ENCODE results near the gene KCNJ14.
A peak's percentile ranks its signal among the peaks of the same experiment; 100 is the strongest.

KCNJ14 gene

DNA sequence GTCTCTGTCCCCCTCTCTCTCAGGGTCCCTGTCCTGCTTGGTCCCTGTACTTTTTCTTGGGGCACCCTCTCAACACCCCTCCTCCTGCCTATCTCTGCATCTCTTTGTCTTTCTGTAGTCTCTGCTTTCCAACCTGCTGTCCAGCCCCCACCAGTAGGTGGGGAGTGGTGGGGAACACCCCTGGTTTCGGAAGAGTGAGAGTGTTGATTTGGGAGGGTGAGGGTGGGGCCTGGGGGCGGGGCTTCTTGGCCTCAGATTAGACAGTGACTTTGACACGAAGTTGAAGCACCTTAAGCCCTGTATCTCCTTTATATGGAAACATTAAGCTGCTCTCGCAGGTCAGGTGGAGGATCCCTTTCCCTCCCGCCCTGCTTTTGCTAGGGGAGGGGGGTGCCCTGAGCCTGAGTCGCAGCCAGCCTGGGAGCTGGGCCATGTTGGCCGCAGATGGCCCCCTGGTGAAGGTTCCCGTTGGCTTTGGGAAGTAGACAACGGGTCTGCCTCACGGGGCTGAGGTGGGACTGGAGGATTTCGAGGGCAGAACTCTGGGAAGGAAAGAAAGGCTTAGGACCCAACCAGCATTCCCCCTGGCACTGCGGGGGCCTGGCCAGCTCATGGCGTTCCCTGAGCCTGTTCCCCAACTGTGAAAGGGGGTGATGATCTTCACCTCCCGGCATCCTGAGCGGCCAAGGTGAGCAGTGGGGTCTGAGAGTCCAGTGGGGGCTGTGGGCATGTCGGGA lies at the start of gene KCNJ14:
TSS of gene KCNJ14 (plus strand) at position 404 of the 737 bp plus-strand sequence. CDS start 6,151 bp downstream, outside the sequence.
- Mint-ChIP-seq H3K4me3 (no peak within 1 kb of the TSS), H3K27ac (peak within 1 kb of the TSS in 1 of 2 donors; percentile 2), H3K27me3 (no peaks in the 10 kb centered on the region), H3K4me1 (peaks cover 28% of the 10 kb centered on the region), H3K9me3 (no peaks in the 10 kb centered on the region)
- no peak for DNase-seq
- no peak for ATAC-seq

- DNase-seq (no peak), ATAC-seq (no peak)
- Mint-ChIP-seq H3K9me3 (no peaks in the 10 kb centered on the region), H3K27ac (no peak overlapping the region), H3K27me3 (peaks cover 18% of the 10 kb centered on the region), H3K4me3 (no peak overlapping the region), H3K4me1 (peaks cover 11% of the 10 kb centered on the region)
Observed at GRCh38 chr19:48405850-48406249, 49.5 kb upstream of the KCNJ14 start.

DNA sequence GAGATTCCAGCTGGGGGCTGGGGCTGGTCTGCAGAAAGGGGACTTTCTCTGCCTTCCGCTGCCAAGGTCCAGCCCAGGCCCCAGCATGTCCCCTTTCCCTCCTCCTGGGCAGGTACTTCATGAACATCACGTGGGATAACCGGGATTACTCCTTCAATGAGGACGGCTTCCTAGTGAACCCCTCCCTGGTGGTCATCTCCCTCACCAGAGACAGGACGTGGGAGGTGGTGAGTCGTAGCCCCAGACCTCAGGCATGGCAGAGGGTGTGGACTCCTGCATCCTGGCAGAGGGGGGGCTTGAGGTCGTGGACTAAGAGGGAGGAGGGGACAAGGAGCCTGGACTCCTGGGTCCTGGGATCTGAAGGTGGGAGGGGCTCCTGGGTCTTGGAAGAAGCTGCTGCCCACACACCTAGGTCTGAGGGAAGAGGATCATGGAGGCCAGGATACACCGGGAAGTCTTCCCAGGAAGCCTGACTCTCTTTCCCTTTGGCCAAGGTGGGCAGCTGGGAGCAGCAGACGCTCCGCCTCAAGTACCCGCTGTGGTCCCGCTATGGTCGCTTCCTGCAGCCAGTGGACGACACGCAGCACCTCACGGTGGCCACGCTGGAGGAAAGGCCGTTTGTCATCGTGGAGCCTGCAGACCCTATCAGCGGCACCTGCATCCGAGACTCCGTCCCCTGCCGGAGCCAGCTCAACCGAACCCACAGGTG lies 41.3 kb upstream of the KCNJ14 start:
- ATAC-seq (no peak), DNase-seq (no peak)
- H3K4me1 Mint-ChIP-seq, result peaks cover 41% of the 10 kb centered on the region
- no peak overlapping the region for H3K27ac Mint-ChIP-seq
- H3K4me3 Mint-ChIP-seq, result peak overlapping the region in 1 of 2 donors; percentile 83
- no peaks in the 10 kb centered on the region for H3K9me3 Mint-ChIP-seq
- peaks cover 53% of the 10 kb centered on the region for H3K27me3 Mint-ChIP-seq

- H3K27ac Mint-ChIP-seq, result no peak overlapping the region
- ATAC-seq, result peak; percentile 46
- peaks cover 47% of the 10 kb centered on the region for H3K4me1 Mint-ChIP-seq
- H3K27me3 Mint-ChIP-seq, result peaks cover 53% of the 10 kb centered on the region
- H3K4me3 Mint-ChIP-seq, result peak overlapping the region; percentile 77 to 83
- no peaks in the 10 kb centered on the region for H3K9me3 Mint-ChIP-seq
- peak; percentile 62 to 67 for DNase-seq
Observed at GRCh38 chr19:48415395-48415794, 40.0 kb upstream of the KCNJ14 start.

- no peaks in the 10 kb centered on the region for H3K9me3 Mint-ChIP-seq
- no peak for ATAC-seq
- no peak for DNase-seq
- H3K27ac Mint-ChIP-seq, result no peak overlapping the region
- H3K4me3 Mint-ChIP-seq, result peak overlapping the region; percentile 77 to 83
- H3K27me3 Mint-ChIP-seq, result peaks cover 53% of the 10 kb centered on the region
- peaks cover 47% of the 10 kb centered on the region for H3K4me1 Mint-ChIP-seq
Observed at GRCh38 chr19:48415806-48416221, 39.6 kb upstream of the KCNJ14 start.

DNA sequence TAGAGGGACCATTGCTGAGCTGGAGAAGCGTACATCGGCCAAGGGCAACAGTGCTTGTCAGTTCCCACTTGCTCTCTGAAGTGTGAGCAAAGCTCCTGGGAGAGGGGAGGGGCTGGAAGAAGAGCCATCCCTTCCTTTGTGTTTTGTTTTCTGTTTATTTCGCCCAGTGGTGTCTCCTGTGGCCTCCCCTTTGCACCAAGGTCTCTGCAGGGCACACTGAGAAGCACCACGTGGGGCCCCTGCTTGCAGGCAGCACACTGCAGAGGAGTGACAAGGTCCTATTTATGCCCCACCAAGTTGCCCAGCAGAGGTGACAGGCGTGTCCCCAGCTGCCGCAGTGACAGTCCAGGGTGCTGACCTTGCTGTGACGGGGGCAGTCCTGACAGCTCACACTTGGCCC lies 38.0 kb upstream of the KCNJ14 start:
- no peak for ATAC-seq
- no peak for DNase-seq
- Mint-ChIP-seq H3K9me3 (no peaks in the 10 kb centered on the region), H3K27ac (no peak overlapping the region), H3K4me3 (no peak overlapping the region), H3K27me3 (peaks cover 53% of the 10 kb centered on the region), H3K4me1 (peaks cover 47% of the 10 kb centered on the region)

DNA sequence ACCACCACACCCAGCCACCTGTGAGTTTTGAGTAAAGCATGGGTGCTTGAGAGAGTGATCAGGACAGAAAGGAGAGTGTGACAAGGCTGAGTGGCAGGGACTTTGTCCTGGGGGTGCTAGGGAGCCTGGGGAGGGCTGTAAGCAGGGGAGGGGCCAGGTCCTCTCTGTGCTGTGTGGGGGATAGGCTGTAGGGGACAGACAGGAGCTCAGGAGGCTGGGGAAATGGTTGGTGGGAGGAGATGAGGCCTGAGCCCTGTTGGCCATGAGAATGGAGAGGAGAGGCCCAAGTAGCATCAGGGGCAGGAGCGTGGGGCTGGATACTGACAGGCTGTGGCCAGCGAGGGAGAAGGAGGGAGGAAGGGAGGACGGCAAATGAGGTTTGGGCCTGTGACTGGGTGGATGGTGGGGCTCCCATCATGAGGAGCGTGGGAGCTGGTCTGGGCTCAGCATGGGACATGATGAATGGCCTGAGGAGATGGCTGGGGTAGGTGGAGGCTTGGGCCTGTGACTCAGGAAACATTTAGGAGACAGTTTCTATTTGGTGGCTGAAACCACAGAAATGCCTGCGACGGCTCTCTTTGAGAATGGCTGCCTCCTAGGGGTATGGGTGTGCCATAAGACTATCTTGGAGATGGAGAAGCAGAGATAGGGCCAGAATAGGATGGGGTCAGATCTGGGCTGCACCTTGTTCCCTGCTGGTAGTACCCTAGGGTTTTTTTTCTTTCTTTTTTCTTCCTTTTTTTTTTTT lies 36.9 kb upstream of the KCNJ14 start:
- H3K4me3 Mint-ChIP-seq, result peak overlapping the region; percentile 75 to 86
- DNase-seq (peak in 1 of 2 donors; percentile 43), ATAC-seq (peak; percentile 58)
- no peaks in the 10 kb centered on the region for H3K9me3 Mint-ChIP-seq
- H3K27ac Mint-ChIP-seq, result peak overlapping the region; percentile 90 to 93
- peaks cover 50% of the 10 kb centered on the region for H3K27me3 Mint-ChIP-seq
- peaks cover 45% of the 10 kb centered on the region for H3K4me1 Mint-ChIP-seq

DNA sequence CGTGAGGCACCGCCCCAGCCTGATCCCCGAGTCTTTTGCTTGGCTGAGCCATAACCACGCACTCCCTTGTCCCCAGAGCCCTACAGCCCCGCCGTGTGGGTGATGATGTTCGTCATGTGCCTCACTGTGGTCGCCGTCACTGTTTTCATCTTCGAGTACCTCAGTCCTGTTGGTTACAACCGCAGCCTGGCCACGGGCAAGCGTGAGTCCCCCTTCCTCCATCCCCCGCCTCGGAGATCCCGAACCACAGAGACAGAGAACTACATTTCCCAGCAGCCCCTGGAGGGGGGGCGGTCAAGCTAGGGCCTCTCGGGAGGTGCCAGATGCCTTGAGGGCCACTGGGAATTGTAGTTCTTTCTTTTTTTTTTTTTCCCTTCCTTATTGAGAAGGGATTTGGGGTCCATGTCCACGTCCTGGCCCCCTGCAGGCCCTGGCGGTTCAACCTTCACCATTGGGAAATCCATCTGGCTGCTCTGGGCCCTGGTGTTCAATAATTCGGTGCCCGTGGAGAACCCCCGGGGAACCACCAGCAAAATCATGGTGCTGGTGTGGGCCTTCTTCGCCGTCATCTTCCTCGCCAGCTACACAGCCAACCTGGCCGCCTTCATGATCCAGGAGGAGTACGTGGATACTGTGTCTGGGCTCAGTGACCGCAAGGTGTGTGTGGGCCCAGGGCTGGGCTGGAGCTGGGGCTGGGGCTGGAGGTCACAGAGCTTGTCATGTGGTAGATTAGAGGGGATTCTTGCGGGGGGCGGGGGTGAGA lies 36.0 kb upstream of the KCNJ14 start:
- H3K27me3 Mint-ChIP-seq, result peaks cover 42% of the 10 kb centered on the region
- H3K4me3 Mint-ChIP-seq, result peak overlapping the region; percentile 75 to 86
- H3K9me3 Mint-ChIP-seq, result no peaks in the 10 kb centered on the region
- ATAC-seq (peak; percentile 92), DNase-seq (peak; percentile 78 to 89)
- H3K27ac Mint-ChIP-seq, result peak overlapping the region; percentile 90 to 93
- peaks cover 37% of the 10 kb centered on the region for H3K4me1 Mint-ChIP-seq

GRCh38 chr19:48421548-48421947 lies 33.8 kb upstream of the KCNJ14 start:
- Mint-ChIP-seq H3K27me3 (peaks cover 24% of the 10 kb centered on the region), H3K27ac (no peak overlapping the region), H3K4me3 (no peak overlapping the region), H3K9me3 (no peaks in the 10 kb centered on the region), H3K4me1 (peaks cover 27% of the 10 kb centered on the region)
- DNase-seq (no peak), ATAC-seq (no peak)

- DNase-seq, result no peak
- H3K27ac Mint-ChIP-seq, result peak overlapping the region in 1 of 2 donors; percentile 80
- no peaks in the 10 kb centered on the region for H3K9me3 Mint-ChIP-seq
- peak overlapping the region; percentile 17 to 60 for H3K4me3 Mint-ChIP-seq
- ATAC-seq, result no peak
- H3K27me3 Mint-ChIP-seq, result no peaks in the 10 kb centered on the region
- H3K4me1 Mint-ChIP-seq, result peaks cover 9% of the 10 kb centered on the region
Observed at GRCh38 chr19:48424694-48425219, 30.6 kb upstream of the KCNJ14 start.

DNA sequence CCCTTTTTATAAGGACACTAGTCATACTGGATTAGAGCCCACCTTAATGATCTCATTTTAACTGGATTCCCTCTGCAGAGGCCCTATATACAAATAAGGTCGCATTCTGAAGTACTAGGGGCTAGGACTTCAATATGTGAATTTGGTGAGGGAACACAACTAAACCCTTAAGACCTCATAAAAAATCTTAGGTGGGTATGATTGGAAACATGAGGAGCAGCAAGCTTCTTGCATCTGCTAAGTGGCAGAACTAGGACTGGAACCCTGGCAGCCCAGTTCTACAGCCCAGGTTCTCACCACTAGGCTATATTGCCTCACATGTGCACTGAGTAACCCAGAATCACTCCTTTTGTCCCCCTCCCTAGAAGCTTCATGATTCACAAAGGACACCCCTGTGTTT lies 26.7 kb upstream of the KCNJ14 start:
- peaks cover 9% of the 10 kb centered on the region for H3K4me1 Mint-ChIP-seq
- no peak for ATAC-seq
- no peak overlapping the region for H3K4me3 Mint-ChIP-seq
- H3K27ac Mint-ChIP-seq, result peak overlapping the region in 1 of 2 donors; percentile 33
- no peaks in the 10 kb centered on the region for H3K27me3 Mint-ChIP-seq
- H3K9me3 Mint-ChIP-seq, result no peaks in the 10 kb centered on the region
- DNase-seq, result no peak

DNA sequence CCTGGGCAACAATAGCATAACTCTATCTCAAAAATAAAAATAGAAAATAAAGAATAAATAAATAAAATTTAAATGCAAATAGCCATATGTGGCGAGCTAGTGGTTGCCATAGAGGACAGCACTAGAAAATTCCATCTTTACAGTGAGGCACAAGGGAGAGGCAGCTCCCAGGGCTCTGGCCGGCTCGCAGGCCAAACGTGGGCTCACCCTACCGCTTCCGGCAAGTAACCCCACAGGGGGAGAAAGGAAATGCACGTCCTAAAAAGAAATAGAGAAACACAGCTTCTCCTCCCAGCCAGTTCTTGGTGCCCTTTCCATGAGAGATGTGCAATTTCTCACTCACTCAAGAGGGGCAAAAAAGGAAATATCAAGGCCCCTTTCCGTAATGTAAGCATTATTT lies 22.0 kb upstream of the KCNJ14 start:
- peaks cover 17% of the 10 kb centered on the region for H3K27me3 Mint-ChIP-seq
- no peak for ATAC-seq
- no peaks in the 10 kb centered on the region for H3K9me3 Mint-ChIP-seq
- H3K27ac Mint-ChIP-seq, result no peak overlapping the region
- H3K4me1 Mint-ChIP-seq, result no peaks in the 10 kb centered on the region
- no peak for DNase-seq
- no peak overlapping the region for H3K4me3 Mint-ChIP-seq

DNA sequence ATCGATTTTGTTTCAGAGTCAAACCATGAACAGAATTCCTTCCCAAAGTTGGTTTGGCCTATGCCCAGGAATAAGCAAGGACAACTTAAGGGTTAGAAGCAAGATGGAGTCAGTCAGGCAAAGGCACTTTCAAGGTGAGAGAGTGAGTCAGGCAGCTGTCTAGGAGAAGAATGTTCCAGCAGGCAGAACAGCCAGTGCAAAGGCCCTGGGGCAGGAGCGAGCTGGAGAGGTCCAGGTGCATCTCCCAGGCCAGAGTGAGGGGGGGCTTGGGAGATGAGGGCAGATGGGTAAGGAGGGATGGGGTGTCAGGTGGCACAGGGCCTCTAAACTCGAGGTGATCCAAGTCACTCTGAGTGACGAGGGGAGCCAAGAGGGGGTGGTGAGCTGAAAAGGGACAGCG lies 18.8 kb upstream of the KCNJ14 start:
- Mint-ChIP-seq H3K27ac (no peak overlapping the region), H3K9me3 (no peaks in the 10 kb centered on the region), H3K4me3 (no peak overlapping the region), H3K4me1 (no peaks in the 10 kb centered on the region), H3K27me3 (peaks cover 27% of the 10 kb centered on the region)
- DNase-seq (no peak), ATAC-seq (no peak)

- H3K27me3 Mint-ChIP-seq, result peaks cover 38% of the 10 kb centered on the region
- peak overlapping the region in 1 of 2 donors; percentile 49 for H3K4me3 Mint-ChIP-seq
- no peaks in the 10 kb centered on the region for H3K9me3 Mint-ChIP-seq
- H3K27ac Mint-ChIP-seq, result no peak overlapping the region
- peaks cover 31% of the 10 kb centered on the region for H3K4me1 Mint-ChIP-seq
- ATAC-seq, result no peak
- no peak for DNase-seq
Observed at GRCh38 chr19:48441360-48442050, 13.9 kb upstream of the KCNJ14 start.
